GM23338 (cell line): Measurements from ENCODE around the gene CREB3L4.

Experiments used
- CREB1 ChIP-seq: fragments of 250-450 bp; sonication (Bioruptor Pico); IDR thresholded peaks from 2 replicates; pipeline ENCODE4 v1.5.0; 2020; ENCODE audit warnings: low read depth, mild to moderate bottlenecking, moderate library complexity
- CTCF ChIP-seq, 2 experiments: fragments of 200-600 bp in 1 of 2; sonication (generic) in 1 of 2; conservative IDR thresholded peaks; 2 replicates each; pipeline versions ENCODE4 v1.5.1 to v1.6.1; 2016 to 2017; ENCODE audit warnings: antibody characterized with exemption in 2 of 2, low read depth in 2 of 2, mild to moderate bottlenecking in 2 of 2, moderate library complexity in 1 of 2
- ETS1 ChIP-seq: IDR thresholded peaks from 2 replicates; pipeline ENCODE4 v1.6.1; 2016; ENCODE audit warnings: antibody characterized with exemption
- EZH2 ChIP-seq: fragments of 200-600 bp; sonication (generic); IDR thresholded peaks from one replicate; pipeline ENCODE4 v1.8.0; 2017; ENCODE audit warnings: antibody characterized with exemption, mild to moderate bottlenecking, low read depth; ENCODE audit not compliant: unreplicated experiment
- EZH2phosphoT487 ChIP-seq: fragments of 200-600 bp; sonication (generic); IDR thresholded peaks from one replicate; pipeline ENCODE4 v1.8.1; 2018; ENCODE audit warnings: antibody characterized with exemption; ENCODE audit not compliant: unreplicated experiment
- JUNB ChIP-seq: IDR thresholded peaks from one replicate; pipeline ENCODE4 v1.6.1; 2016; ENCODE audit warnings: antibody characterized with exemption; ENCODE audit not compliant: unreplicated experiment
- POLR2AphosphoS5 ChIP-seq: IDR thresholded peaks from 2 replicates; pipeline ENCODE4 v1.6.1; 2016; ENCODE audit warnings: antibody characterized with exemption, low read depth
- STAT1 ChIP-seq: IDR thresholded peaks from one replicate; pipeline ENCODE4 v1.6.1; 2016; ENCODE audit warnings: antibody characterized with exemption; ENCODE audit not compliant: unreplicated experiment
- TF ChIP-seq, protein P1 (sequence below): IDR thresholded peaks from one replicate; pipeline ENCODE4 v1.6.1; 2018; ENCODE audit warnings: antibody characterized with exemption; ENCODE audit not compliant: unreplicated experiment

DNA sequence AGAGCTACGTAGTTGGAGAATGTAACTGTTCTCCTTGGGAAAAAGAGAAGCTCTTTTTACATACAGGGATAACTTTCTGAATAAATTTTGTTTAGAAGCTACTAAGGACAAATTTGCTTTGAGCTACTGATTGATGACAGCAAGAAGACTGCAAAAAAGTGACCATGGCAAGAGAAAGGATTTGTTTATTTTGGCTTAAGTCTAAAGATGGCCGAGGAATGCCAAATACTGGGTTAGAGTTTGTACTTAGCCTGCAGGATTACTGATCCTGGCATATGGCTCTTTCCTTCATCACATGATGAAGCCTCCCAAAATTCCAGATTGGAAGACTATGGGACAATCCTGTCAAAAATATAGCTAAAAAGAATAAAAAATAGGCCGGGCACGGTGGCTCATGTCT, 51.6 kb downstream of the CREB3L4 start:
- no peak for TF ChIP-seq CTCF (conservative IDR thresholded peaks at IDR 0.05; ENCODE audit: low read depth in 2 of 2)
- TF ChIP-seq CREB1: no peak
- no peak for TF ChIP-seq EZH2phosphoT487
- no peak for TF ChIP-seq EZH2
- no peak for TF ChIP-seq JUNB
- TF ChIP-seq ETS1: no peak
- TF ChIP-seq, protein P1, sequence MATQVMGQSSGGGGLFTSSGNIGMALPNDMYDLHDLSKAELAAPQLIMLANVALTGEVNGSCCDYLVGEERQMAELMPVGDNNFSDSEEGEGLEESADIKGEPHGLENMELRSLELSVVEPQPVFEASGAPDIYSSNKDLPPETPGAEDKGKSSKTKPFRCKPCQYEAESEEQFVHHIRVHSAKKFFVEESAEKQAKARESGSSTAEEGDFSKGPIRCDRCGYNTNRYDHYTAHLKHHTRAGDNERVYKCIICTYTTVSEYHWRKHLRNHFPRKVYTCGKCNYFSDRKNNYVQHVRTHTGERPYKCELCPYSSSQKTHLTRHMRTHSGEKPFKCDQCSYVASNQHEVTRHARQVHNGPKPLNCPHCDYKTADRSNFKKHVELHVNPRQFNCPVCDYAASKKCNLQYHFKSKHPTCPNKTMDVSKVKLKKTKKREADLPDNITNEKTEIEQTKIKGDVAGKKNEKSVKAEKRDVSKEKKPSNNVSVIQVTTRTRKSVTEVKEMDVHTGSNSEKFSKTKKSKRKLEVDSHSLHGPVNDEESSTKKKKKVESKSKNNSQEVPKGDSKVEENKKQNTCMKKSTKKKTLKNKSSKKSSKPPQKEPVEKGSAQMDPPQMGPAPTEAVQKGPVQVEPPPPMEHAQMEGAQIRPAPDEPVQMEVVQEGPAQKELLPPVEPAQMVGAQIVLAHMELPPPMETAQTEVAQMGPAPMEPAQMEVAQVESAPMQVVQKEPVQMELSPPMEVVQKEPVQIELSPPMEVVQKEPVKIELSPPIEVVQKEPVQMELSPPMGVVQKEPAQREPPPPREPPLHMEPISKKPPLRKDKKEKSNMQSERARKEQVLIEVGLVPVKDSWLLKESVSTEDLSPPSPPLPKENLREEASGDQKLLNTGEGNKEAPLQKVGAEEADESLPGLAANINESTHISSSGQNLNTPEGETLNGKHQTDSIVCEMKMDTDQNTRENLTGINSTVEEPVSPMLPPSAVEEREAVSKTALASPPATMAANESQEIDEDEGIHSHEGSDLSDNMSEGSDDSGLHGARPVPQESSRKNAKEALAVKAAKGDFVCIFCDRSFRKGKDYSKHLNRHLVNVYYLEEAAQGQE: no peak
- TF ChIP-seq POLR2AphosphoS5: no peak
- TF ChIP-seq STAT1: no peak
